DMS114 treated with DMSO at 0.1 percent for 48 hours (cell line): Measurements from ENCODE around the gene TLE1.
"Not testable (repeated sequence)": the region's sequence is repeated elsewhere in the genome, so short reads cannot be mapped to it uniquely, and the experiment has no call there.

Source experiments
- DNase-seq: peaks from one replicate; lab custom pipeline; 2025; ENCODE audit not compliant: unreplicated experiment; lab: John Stamatoyannopoulos, UW

The TLE1 gene

DNA sequence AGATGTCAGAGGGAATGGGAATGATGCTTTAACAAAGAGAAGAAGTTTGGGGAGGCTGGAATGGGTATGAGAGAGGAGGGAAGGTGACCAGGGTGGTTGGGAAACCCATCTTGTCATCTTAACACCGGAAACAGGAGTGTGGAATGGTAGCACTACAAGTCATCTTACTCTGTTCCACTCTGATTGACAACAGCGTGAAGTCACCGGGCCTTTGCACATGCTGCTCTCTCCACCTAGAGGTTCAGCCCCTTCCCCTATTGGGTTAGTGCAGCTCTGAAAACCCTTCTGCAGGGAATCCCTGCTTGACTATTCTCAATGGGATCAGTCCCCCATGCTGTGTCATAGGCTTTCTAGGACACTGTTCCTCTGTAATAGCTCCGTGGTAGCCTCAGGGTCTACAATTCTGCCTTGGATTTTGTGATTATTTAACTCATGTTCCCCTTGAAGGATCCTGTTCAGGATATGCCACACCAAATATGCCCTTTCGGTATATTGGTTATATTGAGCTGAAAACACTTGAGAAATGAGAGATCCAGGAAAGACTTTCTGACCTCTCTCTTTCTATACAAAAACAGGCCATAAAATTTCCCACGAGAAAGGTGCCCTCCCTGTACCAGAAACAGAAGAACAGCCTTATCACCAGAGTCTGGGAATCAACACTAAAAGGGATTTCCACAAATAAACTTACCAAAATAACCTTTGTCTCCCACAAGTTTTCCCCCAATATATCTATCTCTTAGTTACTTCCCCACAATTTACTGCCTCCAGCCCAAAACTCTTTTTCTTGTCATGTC, 86.3 kb downstream of the TLE1 start:
- DNase-seq, result no peak

DNA sequence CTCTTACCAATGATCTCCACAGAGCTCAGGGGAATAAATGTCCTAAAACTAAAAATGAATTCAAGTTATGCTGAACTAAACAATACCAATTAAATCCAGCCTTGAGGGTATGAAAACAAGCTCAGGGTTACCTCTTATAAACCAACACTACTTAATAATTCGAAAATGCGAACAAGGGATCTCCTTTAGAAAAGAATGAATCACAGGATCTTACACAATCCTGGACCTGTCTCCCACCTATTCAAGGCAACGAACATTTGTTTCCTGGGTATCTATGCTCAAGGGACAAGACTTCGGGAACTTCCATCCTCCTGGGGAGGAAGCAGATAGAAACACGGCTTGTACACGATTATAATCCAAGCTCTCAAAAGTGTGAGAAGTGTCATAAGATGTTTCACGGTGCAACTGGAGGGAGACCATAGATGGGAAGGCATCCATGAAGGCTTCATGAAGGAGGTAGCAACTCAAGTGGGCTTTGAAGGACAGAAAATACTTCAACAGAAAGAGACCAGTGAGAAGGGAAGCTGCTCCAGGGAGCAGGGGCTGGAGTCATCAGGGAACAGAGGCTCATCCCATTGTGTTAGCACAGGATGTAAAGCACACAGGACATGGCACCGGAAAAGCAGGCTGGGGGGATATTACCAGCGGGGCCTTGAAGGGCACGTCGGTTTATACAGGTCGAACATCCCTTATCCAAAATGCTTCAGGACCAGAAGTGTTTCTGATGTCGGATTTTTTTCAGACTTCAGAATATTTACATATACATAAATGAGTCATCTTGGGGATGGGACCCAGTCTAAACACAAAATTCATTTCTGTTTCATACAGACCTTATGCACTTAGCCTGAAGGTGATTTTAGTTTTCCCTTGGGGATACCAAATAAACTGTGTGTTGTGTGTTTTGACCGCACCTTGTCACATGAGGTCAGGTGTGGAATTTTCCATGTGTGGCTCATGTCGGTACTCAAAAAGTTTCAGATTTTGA, 87.4 kb downstream of the TLE1 start:
- no peak for DNase-seq

DNA sequence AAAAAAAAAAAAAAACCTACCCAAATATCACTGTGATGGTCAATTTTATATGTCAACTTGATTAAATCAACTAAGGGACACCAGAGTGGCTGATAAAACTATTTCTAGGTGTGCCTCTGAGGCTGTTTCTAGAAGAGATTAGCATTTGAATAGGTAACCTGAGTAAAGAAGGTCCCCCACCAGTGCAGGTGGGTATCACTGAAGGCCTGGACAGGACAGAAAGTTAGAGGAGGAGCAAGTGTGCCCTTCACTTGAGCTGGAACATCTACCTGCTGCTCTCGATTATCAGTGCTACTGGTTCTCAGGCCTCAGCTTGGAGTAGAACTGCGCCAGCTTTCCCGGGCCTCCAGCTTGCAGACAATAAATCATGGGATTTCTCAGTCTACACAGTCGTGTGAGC, 88.7 kb downstream of the TLE1 start:
- DNase-seq, result no peak

DNA sequence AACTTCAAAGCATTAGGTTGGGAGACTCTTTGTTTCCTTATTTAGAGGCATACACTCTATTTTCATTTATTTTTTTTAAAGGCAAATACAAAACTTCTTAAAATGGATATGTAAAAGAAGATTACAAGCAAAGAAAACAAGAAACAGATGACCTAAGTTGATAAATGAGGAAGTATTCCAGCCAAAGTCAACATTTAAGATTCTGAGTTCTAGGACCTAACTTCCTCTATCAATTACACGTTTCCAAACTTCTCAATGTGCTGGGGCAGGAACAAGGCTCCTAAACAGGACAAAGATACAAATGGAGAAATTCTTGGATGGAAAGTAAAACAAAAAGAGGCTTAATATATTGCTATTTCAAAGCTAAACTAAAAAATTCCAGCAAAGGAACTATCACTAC, 89.5 kb downstream of the TLE1 start:
- DNase-seq, result no peak

DNA sequence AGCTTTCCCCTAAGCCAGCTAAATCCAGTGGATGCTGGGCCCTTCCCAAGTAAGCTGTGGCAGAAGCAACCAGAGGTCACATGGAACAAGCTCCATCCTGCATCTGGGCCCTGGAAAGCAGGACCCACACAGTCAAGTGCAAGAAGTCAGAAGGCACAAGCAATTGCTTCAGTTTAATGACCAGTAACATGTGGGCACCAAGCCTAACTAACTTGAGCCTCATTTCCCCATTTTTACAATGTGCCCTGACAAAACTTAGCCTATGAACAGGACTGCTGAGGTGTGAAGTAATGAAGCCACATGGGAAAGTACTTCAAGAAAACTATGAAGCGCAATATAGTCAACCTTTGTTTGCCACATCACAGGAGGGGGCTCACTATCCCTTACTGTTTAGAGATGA, 90.5 kb downstream of the TLE1 start:
- no peak for DNase-seq

DNA sequence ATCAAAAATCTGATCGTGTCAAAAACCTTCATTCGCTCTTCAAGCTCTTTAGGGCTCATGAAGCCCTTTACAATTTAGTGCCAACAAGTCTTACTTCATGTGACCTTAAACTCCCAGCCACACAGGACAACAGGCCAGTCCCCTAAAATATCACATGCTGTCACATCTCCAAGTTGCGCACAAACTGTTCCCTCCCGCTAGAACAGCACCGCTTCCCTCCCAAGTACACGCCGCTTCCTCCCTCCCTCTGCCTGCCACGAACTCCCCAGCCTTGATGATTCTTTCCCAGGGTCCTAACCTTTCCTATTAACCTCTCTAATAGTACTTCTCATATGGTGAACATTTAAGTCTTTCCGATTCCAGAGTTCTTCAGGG, 91.2 kb downstream of the TLE1 start:
- no peak for DNase-seq

DNA sequence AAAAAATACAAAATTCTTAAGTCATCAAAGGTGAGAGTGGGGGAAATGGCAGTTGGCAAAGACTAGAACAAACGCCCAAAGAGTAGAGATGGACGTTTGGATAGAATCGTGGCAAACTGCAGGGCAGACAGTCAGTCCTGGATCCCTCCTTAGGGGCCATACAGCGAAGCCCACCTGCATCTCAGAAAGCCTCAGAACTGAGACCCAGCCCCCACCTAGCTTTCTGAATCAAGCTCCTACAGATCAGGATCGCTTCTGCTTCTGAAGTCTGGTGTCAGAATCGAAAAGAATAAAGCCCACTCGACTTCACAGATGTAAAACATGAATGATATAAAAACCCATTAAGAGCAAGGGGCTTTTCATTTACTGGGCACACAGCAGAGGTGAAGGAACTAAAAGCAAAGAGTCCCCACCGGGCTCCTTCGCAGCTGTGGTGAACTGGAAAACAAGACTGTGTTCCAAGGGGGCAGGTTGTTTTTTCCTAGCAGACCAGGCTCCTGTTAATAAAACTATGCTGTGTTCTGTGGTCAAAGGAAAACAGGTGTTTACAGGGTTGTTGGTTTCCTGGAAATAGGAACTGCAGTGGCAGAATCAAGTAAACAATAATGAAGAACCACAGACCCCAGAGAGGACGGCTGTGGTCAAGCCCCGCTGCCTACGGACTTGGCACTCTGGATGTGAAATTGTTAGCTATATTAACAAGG, 91.8 kb downstream of the TLE1 start:
- no peak for DNase-seq

DNA sequence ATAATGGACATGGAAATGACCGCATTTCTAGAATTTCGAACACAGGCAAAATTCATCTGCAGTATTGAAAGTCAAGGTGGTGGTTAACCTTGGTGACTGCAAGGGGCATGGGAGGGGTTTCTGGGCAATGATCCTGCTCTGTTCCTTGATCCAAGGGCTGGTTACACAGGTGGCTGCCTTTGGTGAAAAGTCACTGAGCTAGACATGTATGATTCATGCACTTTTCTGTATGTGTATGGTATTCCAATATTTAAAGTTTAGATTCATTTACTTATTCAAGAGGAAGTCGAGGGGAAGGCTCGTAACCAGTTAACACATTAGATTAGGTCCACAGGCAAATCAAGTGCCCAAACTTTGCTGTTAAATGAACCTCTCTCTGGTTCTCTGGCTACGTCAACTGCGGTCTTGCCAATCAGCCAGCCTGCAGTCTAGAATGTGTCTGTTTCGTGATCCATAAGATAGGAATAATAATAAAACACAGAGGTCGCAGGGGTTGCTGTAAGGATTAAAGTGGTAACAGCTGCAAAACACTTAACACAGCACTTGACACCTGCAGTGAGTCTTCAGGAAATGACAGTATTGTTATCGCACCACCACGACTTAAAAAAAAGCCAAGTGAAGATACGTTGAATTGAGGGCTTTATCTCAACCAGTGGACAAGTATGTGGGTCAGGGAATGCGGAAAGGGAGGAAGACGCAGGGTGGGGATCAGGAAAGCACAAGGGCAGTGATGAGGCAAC, 92.5 kb downstream of the TLE1 start:
- DNase-seq, result no peak

DNA sequence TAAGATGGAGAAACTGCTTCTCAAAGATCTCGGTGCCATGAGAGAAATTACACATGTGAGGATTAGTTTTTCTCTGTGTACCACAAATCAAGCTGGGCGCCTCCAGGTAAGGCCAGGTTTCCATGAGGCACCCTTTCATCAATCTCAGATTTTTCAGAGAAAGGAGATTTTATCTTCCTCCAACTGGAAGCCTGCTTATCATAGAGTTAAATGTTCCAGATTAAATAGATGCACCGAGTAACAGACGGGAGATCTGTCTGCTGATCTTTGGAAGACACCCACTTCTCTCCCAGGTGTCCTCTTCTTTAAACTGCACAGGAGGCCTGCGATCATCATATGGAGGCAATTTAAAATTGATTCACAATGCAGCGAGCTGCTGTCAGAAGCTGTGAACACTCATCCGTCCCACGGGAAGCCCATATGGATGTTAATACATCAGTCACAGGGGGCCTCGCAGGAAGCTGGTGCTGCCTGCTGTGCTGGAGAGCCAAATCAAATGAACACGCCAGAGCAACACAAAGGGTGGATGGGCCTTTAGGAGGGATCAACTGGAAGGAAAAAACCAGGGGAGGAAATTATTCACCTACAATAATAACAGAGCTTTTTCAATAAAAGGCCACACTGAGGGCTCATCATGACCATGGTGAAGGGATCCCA, 93.3 kb downstream of the TLE1 start:
- DNase-seq, result no peak

DNA sequence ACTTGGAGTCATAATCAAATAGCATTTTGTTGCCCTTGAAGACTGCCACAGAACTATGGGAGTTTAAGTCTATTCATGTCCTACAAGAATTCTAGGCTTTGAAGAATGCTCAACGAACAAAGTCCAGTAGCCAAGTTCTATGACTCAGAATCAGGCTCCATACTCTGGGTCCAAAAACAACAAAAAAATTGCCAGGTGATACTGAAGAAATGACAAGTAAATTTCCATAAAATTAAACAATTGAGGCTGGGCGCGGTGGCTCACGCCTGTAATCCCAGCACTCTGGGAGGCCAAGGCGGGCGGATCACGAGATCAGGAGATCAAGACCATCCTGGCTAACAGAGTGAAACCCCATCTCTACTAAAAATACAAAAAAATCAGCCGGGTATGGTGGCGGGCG, 94.1 kb downstream of the TLE1 start:
- DNase-seq, result not testable (repeated sequence)

DNA sequence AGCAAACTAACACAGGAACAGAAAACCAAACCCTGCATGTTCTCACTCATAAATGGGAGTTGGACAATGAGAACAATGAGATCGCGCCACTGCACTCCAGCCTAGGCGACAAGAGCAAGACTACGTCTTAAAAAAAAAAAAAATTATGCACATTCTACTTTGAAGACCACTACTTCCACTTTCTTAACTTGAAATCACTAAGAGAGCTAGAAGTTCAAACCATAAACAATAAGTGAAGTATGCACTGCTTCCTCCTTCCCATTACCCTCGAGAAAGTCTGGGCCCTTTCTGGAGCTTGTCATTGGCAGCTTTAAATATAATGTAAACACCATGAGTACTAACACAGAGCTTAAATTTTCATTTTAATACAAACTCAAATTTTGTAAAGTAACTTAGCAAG, 94.9 kb downstream of the TLE1 start:
- no peak for DNase-seq

DNA sequence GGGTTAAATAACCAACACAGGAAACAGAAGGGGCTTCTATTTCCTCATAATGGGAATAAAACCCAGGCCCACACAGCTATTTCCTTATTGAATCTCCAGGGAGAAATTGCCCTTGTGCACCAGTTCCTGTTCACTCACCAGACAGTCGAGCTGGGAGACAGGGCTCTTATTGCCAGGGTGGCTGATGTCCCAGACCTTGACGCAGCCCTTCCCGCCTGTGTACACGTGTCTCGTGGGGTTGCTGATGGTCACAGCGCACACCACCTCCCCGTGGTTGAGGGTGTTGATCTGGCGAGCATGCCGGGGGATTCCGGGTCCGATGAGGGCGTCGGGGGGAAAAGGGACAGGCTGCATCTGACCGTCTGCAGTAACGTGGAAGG, 96.5 kb downstream of the TLE1 start:
- no peak for DNase-seq

DNA sequence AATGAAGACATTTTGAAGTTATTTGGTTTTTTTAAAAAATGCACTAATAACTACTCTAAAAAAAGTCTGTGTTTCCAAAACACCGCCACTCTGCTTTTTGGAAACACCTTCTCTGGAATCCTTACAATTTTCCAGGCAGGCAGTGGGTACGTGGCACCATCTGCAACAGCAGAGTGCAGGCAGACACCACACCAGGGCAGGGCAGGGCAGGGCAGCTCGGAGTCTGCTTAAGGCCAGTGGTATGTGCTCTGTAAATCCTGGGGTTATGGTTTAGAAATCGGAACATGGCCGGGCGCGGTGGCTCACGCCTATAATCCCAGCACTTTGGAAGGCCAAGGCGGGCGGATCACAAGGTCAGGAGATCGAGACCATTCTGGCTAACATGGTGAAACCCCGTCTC, 97.6 kb downstream of the TLE1 start:
- no peak for DNase-seq

DNA sequence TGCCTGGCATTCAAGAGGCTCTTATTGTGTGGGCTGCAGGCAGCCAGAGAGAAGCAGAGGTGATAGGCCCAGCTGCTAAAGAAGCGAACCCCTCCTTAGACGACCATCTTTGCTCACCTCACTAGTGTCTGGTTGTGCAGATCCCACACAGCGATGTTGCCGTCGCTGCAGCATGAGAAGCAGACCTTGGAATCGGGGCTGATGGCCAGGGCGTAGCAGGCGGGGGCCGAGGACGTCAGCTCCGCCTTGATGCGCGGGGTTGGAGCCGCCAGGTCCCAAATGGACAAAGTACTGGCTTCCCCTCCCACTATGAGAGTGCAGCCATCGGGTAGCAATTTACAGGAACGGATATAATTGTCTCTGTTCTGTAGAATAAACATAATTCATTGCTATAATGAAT, 98.7 kb downstream of the TLE1 start:
- no peak for DNase-seq

DNA sequence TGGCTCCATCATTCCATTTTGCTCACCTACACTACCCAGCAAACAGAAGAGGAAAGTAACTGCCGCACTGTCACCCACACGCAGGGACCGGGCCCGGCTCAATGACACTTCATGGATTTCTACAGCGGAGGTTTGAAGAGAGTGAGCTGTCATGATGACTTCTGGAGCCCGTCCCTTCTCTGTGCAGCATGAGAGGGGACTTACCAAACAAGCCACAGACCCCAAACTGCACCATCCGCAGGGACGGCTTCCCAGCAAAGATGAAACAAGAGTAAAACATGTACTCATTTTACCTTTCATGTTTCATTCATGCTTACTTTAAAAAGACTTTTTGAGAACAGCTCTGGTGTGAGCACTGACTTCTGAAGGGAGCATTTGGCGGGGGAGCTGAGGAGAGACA, 99.5 kb downstream of the TLE1 start:
- DNase-seq, result no peak

DNA sequence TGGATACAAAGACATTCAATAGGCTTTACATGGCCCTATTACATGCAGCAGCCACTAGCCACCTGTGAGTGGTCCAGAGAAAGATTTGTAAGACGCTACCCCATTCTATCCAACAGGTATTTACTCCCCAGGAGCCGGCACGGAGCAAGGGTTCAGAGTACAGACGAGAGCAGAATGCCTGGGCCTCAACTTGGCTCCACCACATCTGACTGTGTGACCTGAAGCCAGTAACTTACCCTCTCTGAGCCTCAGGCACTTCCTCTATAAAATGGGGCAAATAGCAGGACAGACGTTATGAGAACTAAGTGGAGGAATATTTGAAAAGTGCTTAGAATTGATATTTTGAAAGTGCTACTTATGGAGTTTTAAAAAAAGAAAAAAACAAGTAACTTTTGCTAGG, 100.0 kb downstream of the TLE1 start:
- DNase-seq, result no peak

DNA sequence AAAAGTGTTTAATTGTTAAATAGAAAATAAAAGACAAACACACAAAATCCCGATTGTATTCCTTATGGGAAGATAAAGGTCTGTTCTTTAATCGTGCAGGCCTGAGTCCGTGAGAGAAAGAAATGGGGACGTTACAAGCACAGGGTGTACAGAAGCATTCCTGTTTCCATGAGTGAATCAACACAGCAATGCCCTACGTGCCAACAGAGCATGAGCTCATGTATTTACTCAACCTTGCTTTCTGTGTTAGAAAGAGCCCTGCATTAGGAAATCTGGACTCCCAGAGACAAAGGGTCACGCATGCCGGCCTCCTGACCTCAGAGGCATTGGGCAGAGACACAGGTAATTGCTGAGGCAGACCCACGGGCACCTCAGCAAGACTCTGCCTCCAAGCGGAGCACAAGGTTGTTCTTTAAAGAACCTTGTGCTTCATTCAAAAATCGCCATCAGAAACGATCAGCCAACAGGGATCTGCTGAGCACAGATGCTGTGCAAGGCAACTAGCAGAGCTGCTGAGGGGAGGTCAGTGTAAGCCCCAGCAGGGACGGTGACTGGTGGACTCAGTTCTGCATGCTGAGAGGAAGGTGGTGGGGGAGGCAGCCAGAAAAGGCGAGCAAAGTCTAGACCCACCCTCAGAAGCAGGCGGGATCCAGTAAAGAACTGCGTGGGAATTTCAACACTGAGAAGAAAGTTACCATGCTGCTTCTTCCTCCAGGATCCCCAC, 101.0 kb downstream of the TLE1 start:
- DNase-seq, result no peak

DNA sequence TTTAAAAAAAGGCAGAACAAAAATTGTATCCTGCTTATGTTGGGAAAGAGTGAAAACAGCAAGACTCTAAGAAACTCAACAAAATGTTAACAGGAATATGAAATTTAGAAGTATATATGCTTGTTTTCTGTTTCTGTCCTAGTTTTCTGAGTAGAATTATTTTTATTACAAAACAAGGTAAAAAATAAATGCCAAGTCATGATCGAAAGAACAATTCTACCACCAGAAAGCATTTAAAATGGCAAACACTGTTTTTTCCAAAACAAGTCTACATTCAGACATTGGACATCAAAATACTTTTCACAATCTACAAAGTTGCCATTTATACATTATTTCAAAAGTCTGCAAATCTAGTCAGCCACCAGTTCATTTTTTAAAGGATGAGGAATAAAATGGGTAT, 102.6 kb downstream of the TLE1 start:
- no peak for DNase-seq

DNA sequence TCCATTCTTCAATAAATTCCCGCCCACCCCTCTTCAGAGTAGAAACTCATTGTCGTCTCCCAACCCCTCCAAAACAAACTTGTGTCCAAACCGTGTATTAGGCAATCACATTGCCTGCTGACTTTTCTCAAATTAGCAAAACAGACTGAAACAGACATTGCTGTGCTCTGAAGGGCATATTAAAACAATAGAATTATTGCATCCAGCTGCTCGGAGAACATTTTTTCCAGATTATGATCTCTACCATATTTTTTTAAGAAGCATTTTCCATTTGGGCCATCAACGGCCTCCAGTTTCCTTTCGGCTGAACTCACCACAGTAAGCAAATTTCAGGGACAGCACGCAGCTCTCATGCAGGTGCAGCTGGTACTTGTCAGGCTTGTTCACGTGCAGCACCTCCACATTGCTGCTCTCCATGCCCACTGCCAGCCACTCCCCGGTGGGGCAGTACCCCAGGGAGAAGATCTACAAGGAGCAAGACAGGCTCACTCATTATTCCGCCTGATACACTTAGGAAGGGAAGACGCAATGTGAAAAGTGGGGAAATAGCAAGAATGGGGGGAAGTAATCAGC, 104.1 kb downstream of the TLE1 start:
- DNase-seq, result no peak

DNA sequence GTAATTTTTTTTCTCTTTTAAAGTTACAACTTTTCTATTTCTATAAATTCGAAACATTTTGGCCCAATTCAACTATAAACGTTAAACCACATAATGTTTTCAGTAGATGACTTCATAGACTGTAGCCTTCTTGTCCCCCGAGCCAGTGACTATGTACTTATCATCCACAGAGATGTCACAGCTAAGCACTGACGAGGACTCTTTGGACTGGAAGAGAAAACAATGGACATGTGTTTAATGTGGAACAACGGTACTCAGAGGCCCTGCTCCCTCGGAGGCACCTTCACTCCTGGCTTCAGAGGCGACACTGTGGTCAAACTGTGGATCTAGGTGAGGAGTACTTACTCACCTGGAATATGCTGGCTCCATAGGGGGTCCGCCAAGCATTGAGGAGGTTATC, 105.2 kb downstream of the TLE1 start:
- no peak for DNase-seq
